Measurements from ENCODE around the gene ZNF804B.

The ZNF804B gene

GRCh38 chr7:88985295-88985694 lies 225.8 kb downstream of the ZNF804B start:
- no peak for FAIRE-seq

- FAIRE-seq, result no peak
Measured at GRCh38 chr7:89001306-89001705, 241.8 kb downstream of the ZNF804B start.

- FAIRE-seq, result peak; percentile 3
Measured at GRCh38 chr7:89002981-89003956, 243.8 kb downstream of the ZNF804B start.

DNA sequence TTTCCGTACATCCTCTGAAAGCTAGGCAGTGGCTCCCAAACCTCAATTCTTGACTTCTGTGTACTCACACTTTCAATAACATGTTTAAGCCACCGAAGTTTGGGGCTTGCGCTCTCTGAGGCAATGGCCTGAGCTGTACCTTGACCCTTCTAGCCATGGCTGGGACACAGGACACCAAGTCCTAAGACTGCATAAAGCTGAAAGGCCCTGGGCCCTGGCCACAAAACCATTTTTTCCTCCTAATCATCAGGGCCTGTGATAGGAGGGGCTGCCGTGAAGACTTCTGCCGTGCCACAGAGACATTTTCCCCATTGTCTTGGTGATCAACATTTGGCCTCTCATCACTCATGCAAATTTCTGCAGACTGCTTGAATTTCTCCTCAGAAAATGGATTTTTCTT lies 252.5 kb downstream of the ZNF804B start:
- FAIRE-seq, result no peak

GRCh38 chr7:89017695-89018094 lies 258.2 kb downstream of the ZNF804B start:
- FAIRE-seq, result no peak

- no peak for FAIRE-seq
Measured at GRCh38 chr7:89021741-89022140, 262.2 kb downstream of the ZNF804B start.

- no peak for FAIRE-seq
Measured at GRCh38 chr7:89023206-89023605, 263.7 kb downstream of the ZNF804B start.

DNA sequence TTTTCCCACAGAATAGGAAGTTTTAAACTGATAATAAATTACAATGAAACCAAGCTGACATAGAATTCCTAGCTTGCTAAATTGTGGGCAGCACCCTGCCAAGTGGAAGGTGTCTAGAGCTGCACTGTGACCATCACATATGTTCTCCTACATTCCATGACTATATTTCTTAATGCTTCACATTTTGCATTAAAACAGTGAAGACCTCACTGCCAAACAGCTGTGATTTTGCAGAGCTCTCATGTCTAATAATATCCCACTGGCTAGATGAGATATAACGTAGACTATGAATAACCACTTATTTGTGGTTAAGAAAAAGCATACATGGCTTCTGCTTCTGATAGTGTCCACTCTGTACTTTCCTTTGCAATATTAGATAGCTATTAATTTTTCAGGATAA lies 264.4 kb downstream of the ZNF804B start:
- FAIRE-seq, result no peak

DNA sequence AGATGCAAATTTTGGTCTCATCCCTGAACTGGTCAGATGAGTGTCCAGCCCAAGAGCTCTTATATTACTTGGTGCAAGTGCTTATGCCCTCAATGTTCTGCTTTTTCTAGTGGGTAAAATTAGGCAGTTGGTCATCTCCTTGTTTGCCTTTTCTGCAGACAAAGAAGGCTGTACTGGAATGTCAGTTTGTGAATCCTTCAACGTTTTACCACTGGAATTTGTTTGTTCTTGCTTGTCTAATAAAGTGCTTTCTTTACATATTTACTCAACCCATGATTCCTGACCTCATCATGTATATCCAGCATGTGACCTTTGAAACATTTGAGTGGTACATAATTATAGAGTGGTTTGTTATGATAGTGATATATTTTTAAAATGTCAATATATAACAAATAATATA lies 268.3 kb downstream of the ZNF804B start:
- FAIRE-seq, result no peak

DNA sequence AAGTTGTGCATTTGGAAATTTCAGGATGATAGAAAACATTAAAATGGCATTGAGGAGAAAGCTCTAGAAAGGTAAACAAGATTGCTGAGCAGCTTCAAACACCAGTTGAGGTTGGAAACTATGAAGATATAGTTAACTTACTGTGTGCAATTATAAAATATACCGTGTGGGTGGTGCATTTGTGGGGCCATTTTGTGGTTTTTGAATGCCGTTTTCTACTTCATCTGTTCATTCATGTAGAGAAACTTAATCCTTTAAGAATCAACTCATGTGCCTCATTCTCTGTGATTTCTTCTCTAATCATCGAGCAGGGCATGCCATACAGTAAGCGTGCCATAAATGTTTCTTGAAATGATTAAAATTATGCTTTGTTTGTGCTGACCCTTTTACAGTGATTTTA lies 268.8 kb downstream of the ZNF804B start:
- FAIRE-seq, result no peak

DNA sequence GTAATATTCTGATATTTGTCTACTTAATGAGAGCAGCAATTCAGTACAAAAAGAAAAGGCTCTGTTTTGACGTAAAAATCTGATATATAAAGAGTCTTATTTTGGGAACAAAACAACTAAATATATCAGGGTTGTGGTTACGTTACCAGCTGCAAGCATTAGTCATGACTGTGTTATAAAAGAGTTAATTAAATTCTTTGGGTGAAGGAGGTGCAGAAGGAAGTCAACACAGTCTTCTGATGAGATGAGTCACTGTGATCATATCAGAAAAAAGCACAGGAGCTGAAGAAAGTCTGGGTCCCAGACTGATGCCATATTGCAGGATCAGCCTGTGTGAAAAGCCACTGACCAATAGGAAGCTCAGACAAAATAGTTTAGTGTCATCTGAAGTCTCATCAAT lies 270.4 kb downstream of the ZNF804B start:
- no peak for FAIRE-seq

- FAIRE-seq, result no peak
Measured at GRCh38 chr7:89041240-89041639, 281.7 kb downstream of the ZNF804B start.

GRCh38 chr7:89042940-89043339 lies 283.4 kb downstream of the ZNF804B start:
- FAIRE-seq, result no peak

GRCh38 chr7:89049043-89049442 lies 289.5 kb downstream of the ZNF804B start:
- no peak for FAIRE-seq

DNA sequence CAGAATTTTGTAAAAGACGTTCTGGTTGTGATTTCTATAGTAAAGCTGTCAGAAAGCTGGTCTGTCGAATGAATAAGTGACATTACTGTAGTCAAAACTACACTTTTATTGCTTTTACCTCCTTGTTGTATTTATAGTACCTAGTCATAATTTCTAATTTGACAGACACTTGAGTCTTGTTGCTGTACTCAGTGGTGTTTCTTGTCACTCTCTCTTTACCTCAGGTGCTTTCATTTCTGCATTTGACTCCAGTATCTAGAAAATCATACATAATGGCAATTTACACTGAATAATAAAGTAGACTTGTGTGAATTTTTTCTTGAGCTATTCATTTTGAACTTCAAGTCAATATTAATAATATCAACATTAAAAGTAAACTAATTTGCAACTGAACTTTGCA lies 293.6 kb downstream of the ZNF804B start:
- no peak for FAIRE-seq

GRCh38 chr7:89054361-89054760 lies 294.9 kb downstream of the ZNF804B start:
- no peak for FAIRE-seq

GRCh38 chr7:89060234-89060633 lies 300.7 kb downstream of the ZNF804B start:
- no peak for FAIRE-seq

DNA sequence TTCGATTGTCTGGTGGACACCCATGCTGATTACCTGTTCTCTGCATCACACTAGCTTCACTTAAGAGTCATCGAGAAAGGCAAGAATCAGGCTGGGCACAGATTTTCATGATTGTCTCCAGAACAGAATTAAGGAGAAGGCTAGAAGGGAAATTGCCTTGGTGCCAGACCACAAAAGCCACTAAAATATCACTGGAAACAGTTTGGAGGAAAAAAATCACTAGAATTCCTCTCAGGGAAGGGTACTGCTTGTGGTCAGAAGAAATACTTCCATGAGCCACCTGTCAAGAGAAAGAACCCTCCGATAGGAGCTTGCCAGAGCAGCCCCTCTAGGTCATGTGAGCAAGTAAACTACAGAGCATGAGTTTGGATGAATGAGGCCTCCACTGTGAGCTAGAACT lies 305.3 kb downstream of the ZNF804B start:
- no peak for FAIRE-seq

DNA sequence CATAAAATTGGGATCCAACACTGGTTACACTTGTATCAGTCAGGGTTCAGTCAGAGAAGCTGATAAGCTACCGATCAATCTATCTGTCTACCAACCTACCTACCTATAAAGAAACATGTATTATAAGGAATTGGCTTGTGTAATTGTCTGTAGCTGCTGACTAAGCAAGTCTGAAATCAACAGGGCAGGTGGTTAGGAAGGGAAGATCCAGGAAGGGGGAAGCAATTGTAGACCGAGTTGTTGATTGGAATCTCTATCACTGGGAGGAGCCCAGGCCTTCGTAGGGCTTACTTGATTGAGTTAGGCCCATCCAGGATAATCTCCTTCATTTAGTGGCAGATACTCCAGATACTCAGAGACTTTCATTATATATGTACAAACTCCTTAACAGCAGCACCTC lies 307.5 kb downstream of the ZNF804B start:
- FAIRE-seq, result no peak

DNA sequence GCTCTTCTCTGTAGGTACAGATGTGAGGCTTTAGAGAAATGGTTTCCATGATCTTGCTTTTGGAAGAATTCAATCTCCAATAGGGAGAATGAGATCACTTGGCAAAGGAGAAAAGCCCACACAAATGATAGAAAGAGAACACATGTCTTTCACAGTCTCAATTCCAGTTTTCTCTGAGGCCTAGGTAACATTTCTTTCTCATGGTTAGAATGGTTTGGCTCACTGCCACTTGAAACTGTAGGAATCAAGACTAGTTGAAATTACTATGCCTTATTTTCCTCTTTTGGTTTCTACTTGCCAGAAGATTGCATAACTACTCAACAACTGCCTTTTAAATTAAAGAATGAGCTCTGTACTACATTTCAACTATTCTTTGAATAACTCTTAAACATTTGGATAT lies 312.6 kb downstream of the ZNF804B start:
- FAIRE-seq, result no peak

- no peak for FAIRE-seq
Measured at GRCh38 chr7:89073776-89074175, 314.3 kb downstream of the ZNF804B start.

DNA sequence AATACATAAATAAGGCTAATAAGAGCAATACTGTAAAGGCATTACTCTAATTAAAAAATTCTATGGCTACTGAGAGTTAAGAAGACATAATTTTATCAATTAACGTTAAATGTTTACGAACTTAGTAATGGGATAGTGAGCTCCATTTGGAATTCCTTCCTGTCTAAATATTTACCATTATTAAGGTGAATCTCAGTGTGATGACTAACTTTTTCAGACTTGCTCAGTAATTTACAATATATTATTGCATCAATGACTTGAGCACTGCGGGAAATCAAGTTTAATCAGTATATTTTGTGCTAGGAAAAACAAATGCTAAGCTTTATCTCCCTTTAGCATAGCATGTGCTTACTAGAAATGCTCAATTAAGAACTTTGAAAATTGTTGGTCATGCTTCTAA lies 318.5 kb downstream of the ZNF804B start:
- no peak for FAIRE-seq

DNA sequence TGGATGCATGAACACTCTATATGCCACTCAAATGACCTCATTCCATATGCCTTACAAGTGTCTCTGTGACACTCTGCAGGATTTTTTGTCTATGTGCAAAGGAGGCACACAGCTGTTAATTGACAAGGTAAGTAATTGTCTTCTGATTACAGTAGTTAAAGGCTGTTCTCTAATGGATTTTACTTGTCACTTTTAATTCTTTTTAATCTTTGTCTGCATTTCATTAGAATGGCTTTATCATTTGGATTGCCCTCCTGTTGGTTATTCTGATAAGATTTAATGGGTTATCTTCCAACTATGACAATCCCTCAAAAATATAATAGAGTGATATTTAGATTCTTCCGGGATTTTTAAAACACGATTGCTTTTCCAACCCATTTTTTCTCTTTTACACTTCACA lies 326.1 kb downstream of the ZNF804B start:
- FAIRE-seq, result no peak

DNA sequence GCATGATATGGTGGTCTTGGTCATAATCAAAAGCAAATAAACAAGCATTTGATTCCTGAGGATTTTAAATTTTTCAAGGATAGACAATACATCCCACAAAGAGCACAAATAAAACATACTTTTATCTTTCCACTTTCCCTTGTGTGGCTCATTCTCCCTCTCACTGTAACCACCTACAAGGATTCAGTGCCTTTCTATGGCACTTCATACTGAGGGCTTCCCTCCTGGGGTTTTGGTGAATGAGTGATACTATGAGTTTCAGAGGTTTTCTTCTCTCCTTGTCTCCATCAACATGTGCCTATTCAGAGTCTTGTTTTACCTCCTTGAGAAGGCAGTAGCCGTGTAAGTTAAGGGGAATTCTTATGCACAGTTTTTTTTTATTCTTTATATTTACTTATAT lies 332.1 kb downstream of the ZNF804B start:
- no peak for FAIRE-seq

DNA sequence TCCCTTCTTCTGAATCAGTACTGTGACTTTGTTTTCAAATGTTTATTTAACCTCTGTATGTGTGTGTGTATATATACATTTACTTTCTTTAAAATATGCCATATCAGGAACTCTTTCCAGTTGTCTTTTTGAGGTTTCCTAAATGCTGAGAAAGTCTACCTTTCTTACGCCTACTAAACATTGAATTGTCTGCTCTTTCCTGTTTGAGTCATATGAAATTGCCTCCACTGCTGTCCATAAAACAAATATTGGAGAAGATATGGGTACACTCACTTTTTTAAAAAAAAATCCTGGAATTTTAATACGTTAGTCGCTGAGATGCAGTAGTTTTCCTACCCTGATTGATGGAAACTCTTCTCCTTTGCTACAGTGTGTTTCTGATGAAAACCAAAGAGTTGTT lies 334.8 kb downstream of the ZNF804B start:
- FAIRE-seq, result no peak
